ENCODE results near the gene NUBPL.
"Not testable (repeated sequence)": the region's sequence is repeated elsewhere in the genome, so short reads cannot be mapped to it uniquely, and the experiment has no call there.

NUBPL gene

DNA sequence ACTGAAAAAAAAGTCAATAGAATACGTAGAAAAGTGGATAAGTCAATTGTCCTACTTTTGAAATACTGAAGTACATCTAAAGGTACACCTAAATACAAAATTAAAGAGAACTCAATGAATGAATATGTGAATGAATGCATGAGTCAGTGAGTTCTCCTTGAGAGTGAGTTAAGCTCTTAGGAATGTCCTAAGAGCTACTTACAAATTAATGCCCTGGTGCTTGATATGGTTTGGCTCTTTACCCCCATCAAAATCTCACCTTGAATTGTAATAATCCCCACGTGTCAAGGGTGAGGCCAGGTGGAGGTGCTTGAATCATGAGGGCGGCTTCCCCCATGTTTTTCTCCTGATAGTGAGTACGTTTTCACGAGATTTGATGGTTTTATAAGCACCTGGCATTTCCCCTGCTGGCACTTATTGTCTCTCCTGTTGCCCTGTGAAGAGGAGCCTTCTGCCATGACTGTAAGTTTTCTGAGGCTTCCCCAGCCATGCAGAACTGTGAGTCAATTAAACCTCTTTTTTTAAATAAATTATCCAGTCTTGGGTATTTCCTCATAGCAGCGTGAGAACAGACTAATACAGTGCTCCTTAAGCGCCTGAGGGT, 323.7 kb downstream of the NUBPL start:
- no peak overlapping the region for H3K4me3 ChIP-seq (ENCODE audit: low read depth, low read length)
- TF ChIP-seq, protein P1, sequence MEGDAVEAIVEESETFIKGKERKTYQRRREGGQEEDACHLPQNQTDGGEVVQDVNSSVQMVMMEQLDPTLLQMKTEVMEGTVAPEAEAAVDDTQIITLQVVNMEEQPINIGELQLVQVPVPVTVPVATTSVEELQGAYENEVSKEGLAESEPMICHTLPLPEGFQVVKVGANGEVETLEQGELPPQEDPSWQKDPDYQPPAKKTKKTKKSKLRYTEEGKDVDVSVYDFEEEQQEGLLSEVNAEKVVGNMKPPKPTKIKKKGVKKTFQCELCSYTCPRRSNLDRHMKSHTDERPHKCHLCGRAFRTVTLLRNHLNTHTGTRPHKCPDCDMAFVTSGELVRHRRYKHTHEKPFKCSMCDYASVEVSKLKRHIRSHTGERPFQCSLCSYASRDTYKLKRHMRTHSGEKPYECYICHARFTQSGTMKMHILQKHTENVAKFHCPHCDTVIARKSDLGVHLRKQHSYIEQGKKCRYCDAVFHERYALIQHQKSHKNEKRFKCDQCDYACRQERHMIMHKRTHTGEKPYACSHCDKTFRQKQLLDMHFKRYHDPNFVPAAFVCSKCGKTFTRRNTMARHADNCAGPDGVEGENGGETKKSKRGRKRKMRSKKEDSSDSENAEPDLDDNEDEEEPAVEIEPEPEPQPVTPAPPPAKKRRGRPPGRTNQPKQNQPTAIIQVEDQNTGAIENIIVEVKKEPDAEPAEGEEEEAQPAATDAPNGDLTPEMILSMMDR (IDR thresholded peaks at IDR 0.05; ENCODE audit: low read depth, low read length, missing control alignments) = no peak
- DNase-seq (ENCODE audit: low read depth) = no peak

DNA sequence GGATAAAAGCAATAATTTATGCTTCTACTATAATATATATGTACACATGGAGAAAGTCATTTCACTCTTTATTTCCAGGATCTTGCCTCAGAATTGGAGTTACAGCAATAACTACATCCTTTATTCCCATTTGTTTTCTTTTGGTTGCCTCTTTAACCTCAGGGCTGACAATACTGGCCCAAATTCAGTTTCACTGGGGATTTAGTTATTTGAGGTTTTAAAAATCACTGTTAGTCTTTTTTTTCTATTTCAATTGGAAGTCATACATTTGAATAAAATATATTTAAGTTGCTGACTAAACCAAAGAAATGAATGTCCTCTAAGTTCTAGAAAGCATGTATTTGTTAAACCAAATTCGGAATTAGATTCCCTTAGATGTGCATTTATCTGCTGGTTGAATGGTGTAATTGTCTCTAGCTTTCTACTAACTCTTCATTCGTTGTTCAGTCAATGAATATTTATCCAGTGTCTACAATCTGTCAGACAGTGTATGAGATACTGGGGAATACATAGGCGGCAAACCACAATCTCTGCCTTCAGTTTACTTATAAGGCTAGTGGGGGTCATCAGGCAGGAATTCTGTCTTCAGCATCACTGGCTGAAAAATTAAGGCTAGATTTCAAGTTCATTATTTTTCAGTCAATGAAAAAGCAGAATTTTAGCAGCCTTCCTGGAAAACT, 325.1 kb downstream of the NUBPL start:
- no peak overlapping the region for H3K4me3 ChIP-seq (ENCODE audit: low read depth, low read length)
- no peak for DNase-seq (ENCODE audit: low read depth)
- TF ChIP-seq, protein P1 (IDR thresholded peaks at IDR 0.05; ENCODE audit: low read depth, low read length, missing control alignments) = no peak

DNA sequence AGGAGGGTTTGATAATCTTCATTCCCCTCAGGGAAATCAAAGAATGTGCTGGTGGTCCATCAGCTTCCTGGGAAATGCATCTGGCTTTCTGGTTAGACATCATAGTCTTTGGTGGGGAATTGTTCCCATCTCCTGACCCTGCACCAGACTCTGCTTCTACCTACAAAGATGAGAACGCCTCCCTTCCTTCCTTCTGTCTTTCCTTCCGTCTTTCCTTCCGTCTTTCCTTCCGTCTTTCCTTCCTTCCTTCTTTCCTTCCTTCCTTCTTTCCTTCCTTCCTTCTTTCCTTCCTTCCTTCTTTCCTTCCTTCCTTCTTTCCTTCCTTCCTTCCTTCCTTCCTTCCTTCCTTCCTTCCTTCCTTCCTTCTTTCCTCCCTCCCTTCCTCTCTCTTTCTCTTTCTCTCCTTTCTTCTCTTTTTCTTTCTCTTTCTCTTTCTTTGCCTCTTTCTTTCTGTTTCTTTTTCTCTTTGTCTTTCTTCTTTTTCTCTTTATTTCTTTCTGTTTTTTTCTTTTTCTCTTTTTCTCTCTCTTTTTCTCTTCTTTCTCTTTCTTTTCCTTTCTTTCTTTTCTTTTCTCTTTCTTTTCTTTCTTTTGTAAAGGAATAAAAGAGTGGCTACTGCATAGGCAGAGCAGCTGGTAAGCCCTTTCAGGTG, 326.9 kb downstream of the NUBPL start:
- TF ChIP-seq, protein P1 (IDR thresholded peaks at IDR 0.05; ENCODE audit: low read depth, low read length, missing control alignments) = no peak
- no peak for DNase-seq (ENCODE audit: low read depth)
- no peak overlapping the region for H3K4me3 ChIP-seq (ENCODE audit: low read depth, low read length)

DNA sequence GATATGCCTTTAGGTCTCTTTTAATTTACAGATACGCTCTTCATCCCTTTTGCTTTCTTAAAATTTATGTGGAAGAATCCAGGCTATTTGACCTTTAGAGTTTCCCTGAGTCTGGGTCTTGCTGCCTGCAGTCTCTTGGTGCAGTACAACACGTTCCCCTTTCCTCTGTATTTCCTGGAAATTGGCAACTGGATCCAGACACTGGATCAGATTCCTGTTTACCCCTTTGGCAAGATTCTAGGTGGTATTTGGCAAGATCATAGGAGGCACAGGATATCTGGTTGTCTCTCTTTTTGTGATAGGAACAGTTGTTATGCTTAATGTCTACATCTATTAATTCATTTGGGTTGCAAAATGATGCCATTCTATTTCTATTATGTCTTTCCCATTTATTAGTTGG, 328.1 kb downstream of the NUBPL start:
- no peak for DNase-seq (ENCODE audit: low read depth)
- TF ChIP-seq, protein P1 (IDR thresholded peaks at IDR 0.05; ENCODE audit: low read depth, low read length, missing control alignments) = no peak
- no peak overlapping the region for H3K4me3 ChIP-seq (ENCODE audit: low read depth, low read length)

DNA sequence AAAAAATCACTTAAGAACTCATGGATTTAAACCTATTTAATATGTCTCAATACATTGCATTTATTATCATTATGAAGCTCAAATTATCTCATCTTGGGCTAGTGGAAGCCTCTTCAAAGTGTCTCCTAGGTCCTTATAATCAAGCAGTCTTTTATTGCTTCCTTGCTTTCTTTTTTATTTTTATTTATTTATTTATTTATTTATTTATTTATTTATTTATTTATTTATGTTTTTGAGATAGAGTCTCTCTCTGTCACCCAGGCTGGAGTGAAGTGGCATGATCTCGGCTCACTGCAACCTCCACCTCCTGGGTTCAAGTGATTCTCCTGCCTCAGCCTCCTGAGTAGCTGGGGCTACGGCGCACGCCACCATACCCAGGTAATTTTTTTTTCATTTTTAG, 329.0 kb downstream of the NUBPL start:
- DNase-seq (ENCODE audit: low read depth); H3K4me3 ChIP-seq (ENCODE audit: low read depth, low read length): not testable (repeated sequence)

DNA sequence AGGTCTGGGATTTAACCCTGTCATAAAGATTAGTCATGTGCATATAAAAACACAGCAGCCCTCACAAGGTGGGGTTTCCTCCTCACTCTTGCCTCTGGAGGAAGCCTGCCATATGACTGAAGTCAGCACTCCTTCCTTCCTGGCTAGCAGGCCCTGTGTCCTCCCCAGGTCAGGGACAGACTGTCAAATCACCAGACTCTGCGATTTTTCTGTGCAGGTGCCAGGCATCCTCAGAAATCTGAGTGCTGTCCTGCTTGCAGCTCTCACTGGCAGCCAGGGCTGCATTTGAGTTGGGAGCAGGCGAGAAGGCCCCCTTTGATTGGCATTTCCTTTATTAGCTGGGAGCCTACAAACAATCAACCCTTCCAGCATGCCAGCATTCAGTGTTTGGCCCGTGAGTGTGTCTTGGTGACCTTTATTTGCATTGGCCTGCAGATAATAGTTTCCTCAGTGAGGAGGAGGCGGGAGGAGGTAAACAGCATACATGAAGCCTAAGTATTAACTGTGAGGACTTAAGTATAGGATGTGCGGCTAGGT, 332.1 kb downstream of the NUBPL start:
- DNase-seq (ENCODE audit: low read depth) = no peak
- no peak overlapping the region for H3K4me3 ChIP-seq (ENCODE audit: low read depth, low read length)
- TF ChIP-seq, protein P1 (IDR thresholded peaks at IDR 0.05; ENCODE audit: low read depth, low read length, missing control alignments) = no peak

DNA sequence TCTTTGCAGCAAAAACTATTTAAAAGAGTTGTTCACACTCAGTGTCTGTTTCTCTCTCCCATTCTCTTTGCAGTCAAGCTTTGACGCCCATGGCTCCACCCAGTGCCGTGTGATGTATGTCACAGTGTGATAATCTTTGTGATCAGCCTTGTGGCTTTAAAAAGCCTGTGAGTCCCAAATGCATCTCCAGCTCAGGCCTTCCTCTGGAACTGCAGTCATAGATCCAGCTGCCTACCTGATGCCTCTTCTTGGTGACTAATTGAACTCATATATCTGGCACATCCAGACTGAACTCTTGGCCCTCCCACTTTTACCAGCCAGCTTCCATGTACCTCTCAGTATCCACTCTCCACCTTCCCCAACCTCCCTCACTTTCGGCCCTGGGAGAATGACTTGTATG, 333.1 kb downstream of the NUBPL start:
- TF ChIP-seq, protein P1 (IDR thresholded peaks at IDR 0.05; ENCODE audit: low read depth, low read length, missing control alignments) = no peak
- H3K4me3 ChIP-seq (ENCODE audit: low read depth, low read length) = no peak overlapping the region
- no peak for DNase-seq (ENCODE audit: low read depth)
